Embryonic facial prominence (tissue), 1 donor: ENCODE measurements around the gene DDOST.
"Not testable (repeated sequence)": the region's sequence is repeated elsewhere in the genome, so short reads cannot be mapped to it uniquely, and the experiment has no call there.

Source experiments
- DNase-seq: peaks from one replicate; pipeline ENCODE4 v3.0.0-alpha.2; 2016; ENCODE audit errors: extremely low spot score

Gene DDOST

GRCh38 chr1:20691872-20692271, 30.7 kb upstream of the DDOST start:
- DNase-seq = no peak

GRCh38 chr1:20689645-20690056, 28.5 kb upstream of the DDOST start:
- DNase-seq = no peak

DNA sequence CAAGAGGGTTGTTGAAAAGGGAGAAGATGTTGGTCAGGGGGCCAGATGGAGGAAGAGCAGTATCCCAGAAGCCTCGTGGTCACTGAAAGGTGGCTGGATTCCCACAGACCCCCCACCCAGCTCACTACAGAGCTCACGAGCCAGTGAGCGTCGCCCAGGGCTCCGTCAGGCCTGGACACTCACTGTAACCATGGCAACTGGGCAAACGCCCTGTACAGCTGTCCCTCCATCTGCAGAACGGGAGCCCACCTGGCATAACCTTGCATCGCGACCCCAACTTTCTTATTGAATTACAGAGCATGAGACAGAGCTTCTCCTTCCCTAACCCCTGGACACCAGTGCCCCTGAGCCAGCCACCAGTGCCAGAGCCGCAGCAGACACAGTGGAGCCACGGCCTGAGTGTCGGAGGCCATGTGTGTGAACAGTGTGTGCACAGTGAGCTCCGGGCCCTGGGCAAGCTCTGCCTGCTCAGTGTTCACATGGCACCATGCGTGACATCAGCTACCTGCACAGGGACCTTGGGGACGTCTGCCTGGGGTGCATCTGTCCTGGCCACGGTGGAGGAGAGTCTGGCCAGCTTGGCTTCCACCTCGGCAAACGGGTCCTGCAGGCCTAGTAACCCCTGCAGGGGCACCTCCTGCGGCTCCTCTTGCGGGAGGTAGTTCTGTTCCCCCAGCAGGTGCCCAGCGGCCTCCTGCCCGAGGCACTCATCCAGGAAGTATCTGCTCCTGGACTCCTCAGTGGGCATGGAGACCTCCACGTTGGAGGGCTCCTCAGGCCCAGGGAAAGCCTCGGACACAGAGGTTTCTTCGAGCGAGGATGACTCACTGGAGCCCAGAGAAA, 25.9 kb upstream of the DDOST start:
- DNase-seq = no peak

DNA sequence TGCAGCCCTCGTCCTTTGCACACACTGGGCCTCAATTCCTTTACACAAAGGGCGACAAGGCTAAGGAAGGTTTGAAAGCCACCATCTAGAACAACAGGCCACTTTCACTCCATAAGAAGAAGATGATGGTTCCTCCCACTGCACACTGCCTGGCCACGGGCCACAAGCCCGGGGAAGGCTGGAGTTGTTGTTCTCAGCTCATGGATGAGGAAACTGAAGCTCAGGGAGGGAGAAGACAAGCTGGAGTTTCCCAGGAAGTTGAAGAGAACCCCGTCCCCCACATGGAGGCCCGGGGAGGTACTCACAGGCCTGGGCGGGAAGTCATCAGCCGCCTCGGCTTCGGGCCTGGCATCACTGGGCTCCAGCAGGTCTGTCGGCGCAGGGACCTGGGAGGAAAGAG, 24.6 kb upstream of the DDOST start:
- no peak for DNase-seq

- DNase-seq = no peak
Measured at GRCh38 chr1:20685099-20685662, 24.0 kb upstream of the DDOST start.

DNA sequence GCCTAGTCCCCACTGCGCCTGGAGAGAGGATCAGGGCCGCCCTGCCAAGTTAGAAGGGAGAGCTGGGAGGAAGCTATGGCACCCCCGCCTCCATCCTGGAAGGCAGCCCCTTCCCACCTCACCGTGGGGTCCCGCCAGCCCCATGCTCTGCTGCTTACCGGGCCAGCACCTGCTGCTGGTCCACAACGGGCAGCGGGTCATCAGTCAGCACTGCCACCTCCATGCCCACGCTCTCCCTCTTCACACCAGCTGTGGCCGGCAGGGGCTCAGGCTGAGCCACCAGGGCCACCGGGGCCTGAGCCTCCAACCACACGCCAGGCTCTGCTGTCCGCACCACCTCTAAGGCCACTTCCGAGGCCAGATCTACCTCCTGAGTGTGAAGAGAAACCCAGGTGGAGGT, 23.5 kb upstream of the DDOST start:
- no peak for DNase-seq

DNA sequence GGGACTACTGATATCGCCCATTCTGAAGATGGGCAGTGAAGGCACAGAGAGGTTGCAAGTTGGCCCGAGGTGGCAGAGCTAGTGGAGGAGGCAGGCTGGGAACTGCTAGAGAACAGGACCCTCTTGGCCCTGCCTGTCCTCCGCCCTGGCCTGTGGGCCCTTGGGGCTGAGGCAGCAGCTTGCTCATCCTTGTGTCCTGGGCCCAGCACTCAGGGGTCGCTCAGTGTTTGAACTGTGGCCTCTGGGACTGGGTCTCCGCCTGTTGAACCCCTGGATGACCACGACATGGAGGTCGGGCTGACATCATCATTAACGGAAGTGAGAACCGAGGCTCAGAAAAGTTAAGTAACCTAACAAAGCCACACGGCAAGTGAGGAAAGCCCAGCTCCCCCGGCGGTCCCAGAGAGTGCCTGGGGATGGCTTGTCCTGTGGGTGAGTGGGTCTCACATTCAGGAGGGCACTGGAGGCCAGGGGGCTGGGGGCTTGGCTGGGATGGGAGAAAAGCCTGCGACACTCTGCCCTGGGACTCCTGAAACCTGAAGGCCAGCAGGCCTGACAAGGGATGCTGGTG, 23.0 kb upstream of the DDOST start:
- no peak for DNase-seq

DNA sequence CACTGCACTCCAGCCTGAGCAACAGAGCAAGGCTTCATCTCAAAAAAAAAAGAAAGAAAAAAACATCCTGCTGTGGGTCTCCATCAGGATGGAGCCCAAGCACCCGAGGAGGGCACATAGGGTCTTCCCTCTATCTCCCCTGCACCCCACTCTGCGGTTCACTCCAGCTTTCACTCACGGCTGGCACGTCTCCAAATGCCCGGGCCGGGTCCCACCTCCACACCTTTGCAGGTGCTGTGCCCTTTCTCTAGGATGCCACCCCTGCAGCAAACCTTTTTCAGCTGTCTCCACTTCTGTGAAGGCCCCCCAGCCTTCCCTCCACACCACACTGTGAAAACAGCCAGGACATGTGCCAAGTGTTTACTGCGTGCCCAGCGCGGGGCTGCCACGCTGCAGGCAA, 22.4 kb upstream of the DDOST start:
- no peak for DNase-seq

DNA sequence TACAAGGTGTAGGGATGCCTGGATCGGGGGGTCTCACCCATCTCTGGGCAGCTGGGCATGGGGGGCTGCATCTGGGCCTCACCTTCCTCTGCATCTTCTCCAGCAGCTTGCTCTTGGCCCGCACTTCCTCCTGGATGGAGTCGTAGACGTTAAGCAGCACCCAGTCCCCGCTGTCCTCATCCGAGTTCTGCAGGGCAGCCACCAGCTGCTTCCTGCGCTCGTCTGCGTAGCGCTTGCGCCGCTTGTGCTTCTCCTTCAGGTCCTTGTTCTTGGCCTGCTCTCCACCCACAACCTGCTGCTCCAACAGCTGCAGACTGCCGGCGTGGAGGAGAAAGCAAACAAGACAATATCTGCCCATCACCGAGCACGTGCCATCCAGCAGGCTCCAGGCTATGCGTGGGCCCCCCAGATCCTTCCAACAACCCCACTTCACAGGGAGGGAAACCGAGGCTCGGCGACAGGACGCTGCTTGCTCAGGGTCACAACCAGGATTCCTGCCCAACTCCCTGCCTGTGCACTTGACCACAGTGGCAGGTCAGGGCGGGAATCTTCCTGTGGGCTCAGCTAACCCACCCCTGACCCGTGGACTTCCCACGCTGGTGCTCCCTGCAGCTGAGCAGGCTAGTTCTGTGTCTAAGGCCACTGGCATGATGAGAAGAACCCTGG, 21.5 kb upstream of the DDOST start:
- no peak for DNase-seq

- no peak for DNase-seq
Measured at GRCh38 chr1:20681999-20682398, 20.8 kb upstream of the DDOST start.

DNA sequence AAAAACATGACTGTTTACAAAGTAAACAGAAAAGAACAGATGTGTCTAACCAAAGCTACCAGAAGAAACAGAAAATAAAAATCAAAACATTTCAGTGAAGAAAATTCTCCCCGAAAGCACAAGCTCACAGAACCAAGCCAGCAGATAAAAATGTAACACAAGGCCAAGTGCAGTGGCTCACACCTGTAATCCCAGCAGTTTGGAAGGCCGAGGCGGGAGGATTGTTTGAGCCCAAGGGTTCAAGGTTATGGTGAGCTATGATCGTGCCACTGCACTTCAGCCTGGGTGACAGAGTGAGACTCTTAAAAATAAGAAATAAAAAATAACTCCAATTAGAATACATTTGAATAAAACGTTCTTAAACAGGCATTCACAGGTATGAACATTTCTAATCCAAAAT, 19.1 kb upstream of the DDOST start:
- DNase-seq = no peak

GRCh38 chr1:20678599-20678998, 17.4 kb upstream of the DDOST start:
- DNase-seq = no peak

- not testable (repeated sequence) for DNase-seq
Measured at GRCh38 chr1:20673626-20674025, 12.5 kb upstream of the DDOST start.

DNA sequence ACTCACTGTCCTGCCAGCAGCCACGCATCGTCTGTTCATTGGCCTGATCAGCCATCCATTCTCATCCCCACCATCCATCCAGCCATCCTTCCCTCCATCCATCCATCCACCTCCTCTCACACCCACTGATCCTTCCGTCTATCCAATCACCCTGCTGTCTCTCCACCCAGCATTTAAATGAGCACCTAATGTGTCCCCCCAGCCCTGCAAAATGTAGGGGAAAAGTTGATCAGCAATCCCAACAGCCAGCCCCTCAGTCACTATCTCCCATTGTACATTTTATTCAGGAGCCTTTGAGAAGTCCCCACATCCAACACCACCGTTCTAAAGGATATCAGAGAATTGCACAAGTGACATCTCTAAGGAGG, 11.1 kb upstream of the DDOST start:
- DNase-seq = no peak

DNA sequence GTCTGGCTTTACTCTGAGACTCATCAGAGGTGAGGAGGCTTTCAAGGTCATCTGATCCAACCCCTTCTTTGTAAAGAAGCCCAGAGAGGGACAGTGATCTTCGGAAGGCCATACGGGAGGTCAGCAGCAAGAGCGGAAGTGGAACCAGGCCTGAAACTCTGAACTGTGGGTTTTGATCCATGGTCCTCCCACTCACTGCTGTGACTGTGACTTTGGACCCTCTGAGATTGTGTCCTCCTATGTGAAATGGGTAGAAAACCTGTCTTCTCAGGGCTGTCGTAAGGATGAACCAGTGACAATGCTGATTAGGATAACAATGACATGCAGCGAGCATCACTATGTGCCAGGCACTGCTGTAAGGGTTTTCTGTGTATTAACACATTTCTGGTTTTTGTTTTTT, 9.8 kb upstream of the DDOST start:
- DNase-seq = no peak

DNA sequence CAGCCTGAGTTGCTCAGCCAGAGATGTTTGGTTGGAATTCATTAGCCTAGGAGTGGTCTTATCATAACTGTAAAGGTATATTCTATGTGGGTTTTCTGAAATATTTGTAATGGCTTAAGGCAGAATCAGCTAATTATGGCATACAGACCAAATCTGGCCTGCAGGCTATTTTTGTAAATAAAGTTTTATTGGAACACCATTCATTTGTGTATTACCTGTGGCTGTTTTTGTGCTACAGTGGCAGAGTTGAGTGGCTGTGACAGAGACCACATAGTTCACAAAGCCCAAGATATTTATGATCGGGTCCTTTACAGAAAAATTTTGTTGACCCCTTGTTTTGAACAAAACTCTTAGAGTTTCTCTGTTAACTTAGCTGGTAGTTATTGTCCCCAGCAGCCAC, 7.4 kb upstream of the DDOST start:
- DNase-seq = no peak

GRCh38 chr1:20666804-20667203, 5.6 kb upstream of the DDOST start:
- no peak for DNase-seq

GRCh38 chr1:20666146-20666545, 5.0 kb upstream of the DDOST start:
- DNase-seq = no peak

DNA sequence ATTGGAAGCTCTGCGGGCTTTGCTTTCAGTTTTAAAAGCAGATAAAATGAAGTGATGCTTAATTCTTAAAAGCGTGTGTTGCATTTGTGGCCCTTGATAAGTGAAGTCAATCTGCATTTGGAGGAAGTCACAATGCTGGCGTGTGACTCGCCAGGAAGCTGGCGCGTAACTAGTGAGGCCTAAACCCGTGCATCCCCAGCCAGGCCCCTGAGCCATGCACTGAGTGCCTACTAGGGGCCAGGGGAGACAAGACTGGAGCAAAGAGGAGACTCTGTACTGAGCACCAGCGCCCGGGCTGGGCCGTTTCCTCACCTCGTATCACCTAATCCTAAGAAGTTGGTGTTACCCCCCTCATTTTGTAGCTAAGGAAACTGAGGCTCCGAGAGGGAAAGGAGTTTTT, 4.6 kb upstream of the DDOST start:
- DNase-seq = no peak

DNA sequence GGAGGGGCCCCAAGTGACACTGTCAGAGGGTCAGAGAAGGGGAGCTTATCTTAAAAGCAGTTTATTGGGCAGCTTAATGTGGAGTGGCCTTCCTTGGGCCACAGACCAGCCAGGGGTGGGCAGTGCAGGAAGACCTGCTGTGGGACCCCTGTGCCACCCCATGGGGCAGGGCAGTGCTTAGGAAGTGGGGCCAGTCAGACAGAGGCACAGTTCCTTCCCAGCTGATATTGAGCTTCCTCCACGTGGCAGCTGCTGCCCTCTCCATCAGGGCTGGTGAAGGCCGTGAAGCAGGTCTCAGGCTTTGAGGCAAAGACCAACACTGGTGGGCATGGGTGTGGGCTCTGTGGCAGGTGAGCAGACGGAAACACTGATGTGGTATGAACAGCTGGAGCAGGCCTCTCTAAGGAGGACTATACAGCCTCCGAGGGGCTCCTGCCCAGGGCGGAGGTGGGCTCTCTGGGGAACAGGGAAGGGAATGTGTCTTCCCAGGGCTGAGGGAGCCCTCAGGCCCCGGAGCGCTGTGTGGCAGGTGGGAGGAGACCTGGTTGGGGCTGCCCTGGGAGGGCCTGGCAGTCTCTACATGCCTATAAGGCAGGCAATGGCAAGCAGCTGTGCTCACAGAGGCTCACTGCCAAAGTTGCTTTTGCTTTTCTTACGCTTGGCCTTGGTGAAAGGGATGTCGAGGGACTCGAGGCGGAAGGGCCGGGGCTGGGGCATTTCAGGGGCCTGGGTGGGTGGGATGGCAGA, 3.0 kb upstream of the DDOST start:
- no peak for DNase-seq

DNA sequence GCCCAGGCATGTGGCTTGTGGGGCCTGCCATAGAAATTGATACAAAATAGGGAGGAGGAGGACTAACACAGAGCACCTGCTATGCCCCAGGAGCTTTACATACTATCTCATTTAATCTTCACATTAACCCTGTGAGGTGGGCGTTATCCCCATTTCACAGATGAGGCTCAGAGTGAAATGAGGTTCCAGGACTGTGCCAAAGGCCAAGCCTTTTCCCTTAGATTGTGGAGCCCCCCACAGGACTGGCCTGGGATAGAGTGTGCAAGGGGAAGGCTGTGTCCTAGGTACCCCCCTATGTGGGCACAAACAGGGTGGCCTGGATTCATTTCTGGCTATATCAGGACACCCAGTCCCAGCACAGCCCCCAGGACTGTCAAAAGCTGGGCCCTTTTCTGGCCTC, 2.2 kb upstream of the DDOST start:
- DNase-seq = no peak

DNA sequence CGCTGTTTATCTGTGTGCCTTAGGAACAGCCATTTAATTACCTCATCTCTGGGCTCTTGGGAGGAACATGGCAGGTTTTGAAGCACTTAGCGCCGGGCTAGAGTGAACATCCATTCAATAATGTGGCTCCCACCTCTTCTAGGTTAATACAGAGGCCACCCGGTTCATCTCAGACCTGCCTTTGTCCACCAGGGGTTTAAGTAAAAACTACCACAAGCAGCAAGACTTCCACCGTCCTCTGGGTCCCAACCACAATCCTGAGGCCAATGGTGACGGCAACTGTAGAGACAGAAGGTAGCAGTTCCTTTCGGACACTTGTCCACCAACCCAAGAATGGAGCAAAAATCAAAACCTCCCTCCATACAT, 924 bp upstream of the DDOST start:
- no peak for DNase-seq
